Stimulated activated CD8-positive, alpha-beta memory T cell treated with anti-CD3 and anti-CD28 coated beads, Interleukin-15, amount 100 ng/mL, for 4 hours (primary cell): ENCODE data around the gene ABITRAM.
"Not testable (repeated sequence)": the region's sequence is repeated elsewhere in the genome, so short reads cannot be mapped to it uniquely, and the experiment has no call there.

Source experiments
- DNase-seq, 2 donors: peaks; one replicate each; pipeline ENCODE4 v3.0.0-alpha.2; 2020; ENCODE audit warnings: low read depth in 2 of 2

Gene ABITRAM

GRCh38 chr9:108934323-108934893, at the start of gene ABITRAM:
Gene ABITRAM, plus strand, starts transcription at chr9:108934400. Its CDS starts 87 bp downstream, at chr9:108934487.
- peak; percentile 50 to 61 for DNase-seq

GRCh38 chr9:108884701-108885100, 49.5 kb upstream of the ABITRAM start:
- no peak for DNase-seq

GRCh38 chr9:108885643-108886348, 48.4 kb upstream of the ABITRAM start:
- peak in 1 of 2 donors; percentile 8 for DNase-seq

- not testable (repeated sequence) for DNase-seq
Observed at GRCh38 chr9:108886594-108887271, 47.5 kb upstream of the ABITRAM start.

GRCh38 chr9:108889649-108890067, 44.5 kb upstream of the ABITRAM start:
- no peak for DNase-seq

- no peak for DNase-seq
Observed at GRCh38 chr9:108894225-108894997, 39.8 kb upstream of the ABITRAM start.

DNA sequence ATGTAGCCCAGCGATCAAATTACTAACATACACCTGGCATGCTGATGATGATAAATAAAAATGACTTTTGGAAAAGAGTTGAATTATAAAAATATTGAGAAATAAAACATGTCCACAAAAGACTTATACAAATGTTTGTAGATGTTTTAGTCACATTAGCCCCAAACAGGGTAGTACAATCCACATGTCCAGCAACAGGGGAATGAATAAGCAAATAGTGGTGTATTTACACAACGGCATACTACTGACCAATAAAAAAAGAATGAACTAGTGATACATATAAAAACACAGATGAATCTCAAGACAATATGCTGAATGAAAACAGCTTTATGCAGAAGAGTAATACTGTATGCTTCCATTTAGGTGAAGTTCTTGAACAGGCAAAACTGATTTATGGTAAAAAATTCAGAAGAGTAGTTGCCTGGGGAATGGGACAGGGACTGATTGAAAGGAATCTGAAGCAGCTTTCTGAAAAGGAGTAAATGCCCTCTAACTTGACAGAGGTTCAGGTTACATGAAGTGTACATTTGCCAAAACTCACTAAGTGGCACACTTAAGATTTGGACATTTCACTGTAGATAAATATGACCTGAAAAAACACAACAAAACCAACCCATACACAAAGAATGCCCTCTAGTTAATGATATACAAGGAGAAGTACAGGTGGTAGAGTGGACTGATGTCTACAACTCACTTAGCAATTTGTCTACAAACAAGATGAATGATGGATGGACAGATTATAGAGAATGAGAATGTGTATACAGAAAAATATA, 36.7 kb upstream of the ABITRAM start:
- DNase-seq: no peak

GRCh38 chr9:108899023-108899695, 35.0 kb upstream of the ABITRAM start:
- not testable (repeated sequence) for DNase-seq

- DNase-seq: no peak
Observed at GRCh38 chr9:108900176-108900575, 34.0 kb upstream of the ABITRAM start.

GRCh38 chr9:108903420-108904103, 30.6 kb upstream of the ABITRAM start:
- no peak for DNase-seq

GRCh38 chr9:108904161-108904560, 30.0 kb upstream of the ABITRAM start:
- no peak for DNase-seq

- no peak for DNase-seq
Observed at GRCh38 chr9:108905494-108905893, 28.7 kb upstream of the ABITRAM start.

DNA sequence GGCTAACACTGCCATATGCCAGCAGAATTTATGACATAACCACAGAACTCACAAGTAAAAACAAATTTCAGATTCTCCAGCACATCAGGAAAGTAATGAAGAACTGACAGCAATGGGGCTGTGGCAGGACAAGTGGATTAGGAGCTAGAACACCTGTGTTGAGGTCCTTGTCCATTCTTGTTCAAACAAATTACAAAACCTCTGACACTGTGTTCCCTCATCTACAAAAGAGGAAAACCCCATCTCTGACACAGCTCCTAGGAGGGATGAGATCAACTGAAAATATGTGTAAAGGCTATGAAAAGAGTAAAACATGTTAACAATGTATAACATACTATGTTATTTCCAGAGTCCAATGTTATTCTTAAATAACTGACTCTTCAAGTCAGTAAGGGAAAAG, 23.8 kb upstream of the ABITRAM start:
- no peak for DNase-seq

DNA sequence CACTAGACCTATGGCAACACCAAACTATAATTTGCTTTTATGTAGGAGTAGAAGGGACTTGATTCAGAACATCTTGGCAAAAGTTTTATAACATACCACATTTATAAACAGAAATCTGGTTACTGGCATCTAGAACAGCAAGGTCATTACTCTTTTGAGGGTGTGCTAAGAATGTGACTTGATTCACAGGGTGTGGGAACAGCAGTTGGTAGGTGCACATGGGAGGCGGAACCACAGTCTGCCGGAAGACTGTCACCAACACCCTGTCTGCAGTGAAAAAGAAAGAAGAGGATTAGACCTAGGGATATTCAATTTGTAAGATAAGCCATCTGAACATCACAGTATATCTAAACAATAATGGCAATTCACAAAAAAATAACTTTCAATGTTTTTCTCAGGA, 23.3 kb upstream of the ABITRAM start:
- DNase-seq: no peak

GRCh38 chr9:108911820-108912219, 22.4 kb upstream of the ABITRAM start:
- DNase-seq: no peak

GRCh38 chr9:108913391-108913790, 20.8 kb upstream of the ABITRAM start:
- no peak for DNase-seq

GRCh38 chr9:108919517-108919916, 14.7 kb upstream of the ABITRAM start:
- DNase-seq: no peak

DNA sequence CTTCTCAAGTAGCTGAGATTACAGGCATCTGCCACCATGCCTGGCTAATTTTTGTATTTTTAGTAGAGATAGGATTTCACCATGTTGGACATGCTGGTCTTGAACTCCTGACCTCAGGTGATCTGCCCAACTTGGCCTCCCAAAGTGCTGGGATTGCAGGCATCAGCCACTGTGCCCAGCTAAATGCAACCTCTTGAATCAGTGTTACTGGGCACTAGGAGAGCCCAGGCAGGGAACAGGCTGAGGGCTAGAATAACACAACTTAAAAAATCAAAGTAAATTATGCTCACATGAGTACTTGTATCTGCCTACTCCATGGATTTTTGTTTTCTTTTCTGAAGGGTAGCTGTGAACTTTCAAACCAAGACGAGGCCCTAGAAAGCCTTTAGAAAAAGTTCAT, 13.8 kb upstream of the ABITRAM start:
- DNase-seq: not testable (repeated sequence)

DNA sequence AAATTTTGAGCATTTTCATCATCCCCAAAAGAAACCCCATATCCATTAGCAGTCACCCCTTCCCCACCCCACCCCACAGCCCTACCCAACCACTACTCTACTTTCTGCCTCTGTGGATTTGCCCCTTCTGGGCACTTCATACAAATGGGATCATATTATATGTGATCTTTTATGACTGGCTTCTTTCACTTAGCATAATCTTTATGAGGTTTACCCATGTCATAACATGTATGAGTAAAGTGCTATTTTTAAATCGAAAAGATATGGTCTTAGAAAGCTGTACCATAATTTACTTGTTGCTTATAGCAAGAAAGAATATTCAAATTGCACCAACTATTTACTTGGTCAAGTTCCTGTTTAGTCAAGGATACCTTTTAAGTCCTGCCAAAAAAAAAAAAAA, 13.0 kb upstream of the ABITRAM start:
- no peak for DNase-seq

GRCh38 chr9:108924466-108924865, 9.7 kb upstream of the ABITRAM start:
- DNase-seq: no peak
